ENCODE data around the gene TTC19.

TTC19 gene

GRCh38 chr17:15971882-15972281, 27.7 kb upstream of the TTC19 start:
- ATAC-seq (ENCODE audit: low read depth), result no peak
- Histone ChIP-seq H3K27ac (ENCODE audit: poor library complexity, severe bottlenecking) (no peak overlapping the region), H3K9me3 (ENCODE audit: severe bottlenecking) (no peaks in the 10 kb centered on the region), H3K4me1 (ENCODE audit: insufficient read depth, poor library complexity, severe bottlenecking) (peaks cover 10% of the 10 kb centered on the region), H3K4me3 (ENCODE audit: severe bottlenecking) (no peak overlapping the region), H3K36me3 (ENCODE audit: low read depth) (peaks cover 35% of the 10 kb centered on the region), H3K27me3 (ENCODE audit: insufficient read depth, poor library complexity, severe bottlenecking) (no peaks in the 10 kb centered on the region)
- DNase-seq (ENCODE audit: low spot score), result no peak
- TF ChIP-seq CTCF (IDR thresholded peaks at IDR 0.05; ENCODE audit: poor library complexity, severe bottlenecking), result no peak

GRCh38 chr17:15972497-15972951, 27.1 kb upstream of the TTC19 start:
- DNase-seq (ENCODE audit: low spot score) (no peak), ATAC-seq (ENCODE audit: low read depth) (no peak)
- no peak for TF ChIP-seq CTCF (IDR thresholded peaks at IDR 0.05; ENCODE audit: poor library complexity, severe bottlenecking)
- peaks cover 42% of the 10 kb centered on the region for H3K36me3 ChIP-seq (ENCODE audit: low read depth)
- no peaks in the 10 kb centered on the region for H3K9me3 ChIP-seq (ENCODE audit: severe bottlenecking)
- H3K27ac ChIP-seq (ENCODE audit: poor library complexity, severe bottlenecking), result no peak overlapping the region
- H3K27me3 ChIP-seq (ENCODE audit: insufficient read depth, poor library complexity, severe bottlenecking), result no peaks in the 10 kb centered on the region
- H3K4me1 ChIP-seq (ENCODE audit: insufficient read depth, poor library complexity, severe bottlenecking), result peaks cover 3% of the 10 kb centered on the region
- H3K4me3 ChIP-seq (ENCODE audit: severe bottlenecking), result no peak overlapping the region

- ATAC-seq (ENCODE audit: low read depth) (no peak), DNase-seq (ENCODE audit: low spot score) (no peak)
- H3K27me3 ChIP-seq (ENCODE audit: insufficient read depth, poor library complexity, severe bottlenecking), result no peaks in the 10 kb centered on the region
- no peak for TF ChIP-seq CTCF (IDR thresholded peaks at IDR 0.05; ENCODE audit: poor library complexity, severe bottlenecking)
- no peaks in the 10 kb centered on the region for H3K9me3 ChIP-seq (ENCODE audit: severe bottlenecking)
- peaks cover 47% of the 10 kb centered on the region for H3K36me3 ChIP-seq (ENCODE audit: low read depth)
- no peak overlapping the region for H3K4me3 ChIP-seq (ENCODE audit: severe bottlenecking)
- H3K4me1 ChIP-seq (ENCODE audit: insufficient read depth, poor library complexity, severe bottlenecking), result no peaks in the 10 kb centered on the region
- no peak overlapping the region for H3K27ac ChIP-seq (ENCODE audit: poor library complexity, severe bottlenecking)
These were observed 26.6 kb upstream of the TTC19 start for GRCh38 chr17:15973016-15973415.

GRCh38 chr17:15973834-15974233, 25.8 kb upstream of the TTC19 start:
- DNase-seq (ENCODE audit: low spot score), result no peak

More at GRCh38 chr17:15973834-15974233, 25.8 kb upstream of the TTC19 start:
- no peak for ATAC-seq (ENCODE audit: low read depth)
- no peak for TF ChIP-seq CTCF (IDR thresholded peaks at IDR 0.05; ENCODE audit: poor library complexity, severe bottlenecking)
- Histone ChIP-seq H3K27me3 (ENCODE audit: insufficient read depth, poor library complexity, severe bottlenecking) (no peaks in the 10 kb centered on the region), H3K4me1 (ENCODE audit: insufficient read depth, poor library complexity, severe bottlenecking) (no peaks in the 10 kb centered on the region), H3K4me3 (ENCODE audit: severe bottlenecking) (no peak overlapping the region), H3K36me3 (ENCODE audit: low read depth) (peaks cover 54% of the 10 kb centered on the region), H3K9me3 (ENCODE audit: severe bottlenecking) (no peaks in the 10 kb centered on the region), H3K27ac (ENCODE audit: poor library complexity, severe bottlenecking) (no peak overlapping the region)
